HepG2 (cell line): ENCODE measurements around the gene BPIFB6. TPM values are rescaled to one million over a fixed set of nuclear protein-coding genes. Genes with fewer than 3 reads are reported as not detected.

ENCODE experiments used
- AHR ChIP-seq: IDR thresholded peaks from 2 replicates; pipeline ENCODE4 v1.6.1; 2018; ENCODE audit warnings: missing genetic modification reagents, missing compliant biosample characterization
- DR1 ChIP-seq: sonication (generic); formaldehyde crosslinking; IDR thresholded peaks from 2 replicates; pipeline ENCODE4 v1.8.0; 2021; ENCODE audit warnings: mild to moderate bottlenecking, missing genetic modification reagents, inconsistent platforms
- FOSL1 ChIP-seq: sonication (generic); formaldehyde crosslinking; IDR thresholded peaks from 2 replicates; pipeline ENCODE4 v1.9.0; 2021; ENCODE audit warnings: missing genetic modification reagents, borderline replicate concordance
- GPBP1L1 ChIP-seq: sonication (generic); formaldehyde crosslinking; IDR thresholded peaks from 2 replicates; pipeline ENCODE4 v1.5.0; 2020; ENCODE audit warnings: mild to moderate bottlenecking, missing genetic modification reagents
- HMGXB3 ChIP-seq: sonication (generic); formaldehyde crosslinking; IDR thresholded peaks from 2 replicates; pipeline ENCODE4 v1.4.0; 2020; ENCODE audit warnings: missing genetic modification reagents, borderline replicate concordance
- NBN ChIP-seq: fragments of 450-650 bp; conservative IDR thresholded peaks from 2 replicates; pipeline ENCODE4 v1.6.1; 2017
- NR2C2 ChIP-seq: sonication (generic); formaldehyde crosslinking; IDR thresholded peaks from 2 replicates; pipeline ENCODE4 v1.4.0; 2020; ENCODE audit warnings: missing genetic modification reagents, mild to moderate bottlenecking, moderate library complexity, borderline replicate concordance
- RNF219 ChIP-seq: sonication (generic); formaldehyde crosslinking; IDR thresholded peaks from 2 replicates; pipeline ENCODE4 v1.5.0; 2020; ENCODE audit warnings: mild to moderate bottlenecking, missing genetic modification reagents
- SATB2 ChIP-seq: sonication (generic); formaldehyde crosslinking; IDR thresholded peaks from 2 replicates; pipeline ENCODE4 v1.5.0; 2020; ENCODE audit warnings: missing genetic modification reagents
- SNAPC5 ChIP-seq: sonication (generic); formaldehyde crosslinking; IDR thresholded peaks from 2 replicates; pipeline ENCODE4 v1.8.1; 2023; ENCODE audit warnings: mild to moderate bottlenecking, missing genetic modification reagents, borderline replicate concordance
- SUZ12 ChIP-seq: fragments of 150-350 bp; IDR thresholded peaks from 2 replicates; pipeline ENCODE4 v1.6.1; 2014; ENCODE audit warnings: low read depth, low read length
- ZBTB21 ChIP-seq: sonication (generic); formaldehyde crosslinking; IDR thresholded peaks from 2 replicates; pipeline ENCODE4 v1.4.0; 2020; ENCODE audit warnings: missing genetic modification reagents
- ZC3H4 ChIP-seq: sonication (generic); formaldehyde crosslinking; IDR thresholded peaks from 2 replicates; pipeline ENCODE4 v1.4.0; 2020; ENCODE audit warnings: missing genetic modification reagents, borderline replicate concordance
- ZNF24 ChIP-seq: fragments of 450-650 bp; IDR thresholded peaks from 2 replicates; pipeline ENCODE4 v1.6.1; 2017; ENCODE audit warnings: antibody characterized with exemption, mild to moderate bottlenecking
- ZNF282 ChIP-seq: fragments of 450-650 bp; IDR thresholded peaks from 2 replicates; pipeline ENCODE4 v1.6.1; 2018; ENCODE audit not compliant: partially characterized antibody
- ZNF556 ChIP-seq: sonication (generic); formaldehyde crosslinking; IDR thresholded peaks from 2 replicates; pipeline ENCODE4 v1.4.0; 2020; ENCODE audit warnings: mild to moderate bottlenecking, missing genetic modification reagents, borderline replicate concordance
- ZNF678 ChIP-seq: sonication (generic); formaldehyde crosslinking; IDR thresholded peaks from 2 replicates; pipeline ENCODE4 v1.4.0; 2020; ENCODE audit warnings: mild to moderate bottlenecking, missing genetic modification reagents
- ZSCAN30 ChIP-seq: sonication (generic); formaldehyde crosslinking; IDR thresholded peaks from 2 replicates; pipeline ENCODE4 v1.5.0; 2020; ENCODE audit warnings: mild to moderate bottlenecking, missing genetic modification reagents
- ZUFSP ChIP-seq: sonication (generic); formaldehyde crosslinking; IDR thresholded peaks from 2 replicates; pipeline ENCODE4 v1.9.0; 2021; ENCODE audit warnings: missing genetic modification reagents, mild to moderate bottlenecking, borderline replicate concordance
- polyA plus RNA-seq, 8 experiments: library from polyadenylated mRNA; depleted of rRNA in 3 of 8; stranded (reverse) in 7 of 8; unstranded in 1 of 8; fragments of >200 nt; fragmentation: Illumina TruSeq in 4 of 8; extraction: Trizol in 4 of 8; gene quantifications; 2 replicates each; pipeline versions ENCODE4 v1.2.1 to v1.2.3, GENCODE V29; 2011 to 2016; ENCODE audit warnings: low read depth in 4 of 8, missing spikeins in 1 of 8, mixed read lengths in 1 of 8; ENCODE audit not compliant: insufficient read depth in 1 of 8
- total RNA-seq, 5 experiments: library from RNA; depleted of rRNA; stranded (reverse); fragments of >200 nt; fragmentation: Illumina TruSeq; extraction: Trizol; gene quantifications; 2 replicates each; pipeline ENCODE4 v1.2.3, GENCODE V29; 2016; ENCODE audit warnings: low read depth in 1 of 5

Gene BPIFB6
- total and polyA plus RNA-seq, 2 of the 13 experiments (the other 11 are each of a cell fraction or from before 2014, with no cell fraction given) = 0.13 to 1.7 TPM

GRCh38 chr20:33007376-33008335, 23.8 kb upstream of the BPIFB6 start, which contains the start of gene BPIFB2 (continued):
- TF ChIP-seq ZUFSP (no peak), ZSCAN30 (CRISPR knock-in tag) (peak; percentile 80; the same call in 1 of the 2 replicates), ZNF678 (CRISPR knock-in tag) (0 out of 2 replicates have a peak, but pooled peaks have one; percentile 75), AHR (CRISPR knock-in tag) (peak; percentile 49), ZBTB21 (no peak), SNAPC5 (CRISPR knock-in tag) (peak; percentile 95), ZNF282 (no peak), SUZ12 (no peak), RNF219 (CRISPR knock-in tag) (no peak), ZNF556 (CRISPR knock-in tag) (no peak; the same call in 1 of the 2 replicates), NR2C2 (CRISPR knock-in tag) (peak; percentile 58), ZC3H4 (CRISPR knock-in tag) (no peak; the same call in none of the 2 replicates), FOSL1 (CRISPR knock-in tag) (no peak), ZNF24 (no peak), DR1 (CRISPR knock-in tag) (peak; percentile 98), SATB2 (peak; percentile 22; the same call in 1 of the 2 replicates), GPBP1L1 (CRISPR knock-in tag) (no peak), HMGXB3 (CRISPR knock-in tag) (no peak), NBN (no peak)
